ENCODE measurements around the gene IKZF2. TPM values are rescaled to one million over a fixed set of nuclear protein-coding genes. Genes with fewer than 3 reads are reported as not detected.

The IKZF2 gene
- total RNA-seq, 1 experiment from 2014 or later = 26.1 TPM

DNA sequence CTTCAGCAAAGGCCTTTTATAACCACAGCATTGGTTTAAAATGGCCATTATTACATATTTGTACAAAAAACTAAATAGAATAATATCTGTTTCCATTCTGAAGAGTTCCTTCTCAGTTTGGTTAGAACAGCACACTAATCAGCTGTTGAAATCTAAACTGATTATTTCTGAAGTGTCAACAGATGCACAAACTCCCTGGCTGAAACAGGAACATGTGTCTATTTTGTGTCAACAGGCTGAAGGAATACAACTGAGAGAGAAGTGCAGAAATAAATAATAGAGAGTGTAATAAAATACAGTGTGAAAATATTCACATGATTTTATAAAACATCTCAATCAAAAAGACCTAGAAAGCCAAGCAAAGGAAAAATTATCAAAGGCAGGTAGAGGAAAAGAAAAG lies 29.7 kb downstream of the IKZF2 start:
- no TSS peak for BruUV-seq (replicated peaks)
- no peak overlapping the region for H3K4me3 Mint-ChIP-seq (ENCODE audit: low read depth, unreplicated experiment)
- no peak overlapping the region for H3K27ac Mint-ChIP-seq (ENCODE audit: unreplicated experiment)
- H3K36me3 Mint-ChIP-seq (ENCODE audit: insufficient read depth, unreplicated experiment) = no peaks in the 10 kb centered on the region
- CTCF ChIA-PET = no interaction called here
- H3K4me1 Mint-ChIP-seq (ENCODE audit: low read depth, unreplicated experiment) = peaks cover 38% of the 10 kb centered on the region
- no peaks in the 10 kb centered on the region for H3K27me3 Mint-ChIP-seq (ENCODE audit: unreplicated experiment)
- DNase-seq = no peak
- no peaks in the 10 kb centered on the region for H3K9me3 Mint-ChIP-seq (ENCODE audit: low read depth, unreplicated experiment)
- intact Hi-C loops (cut with micrococcal nuclease; ENCODE audit: unreplicated experiment) = no loop called here
- TF ChIP-seq, protein P1, sequence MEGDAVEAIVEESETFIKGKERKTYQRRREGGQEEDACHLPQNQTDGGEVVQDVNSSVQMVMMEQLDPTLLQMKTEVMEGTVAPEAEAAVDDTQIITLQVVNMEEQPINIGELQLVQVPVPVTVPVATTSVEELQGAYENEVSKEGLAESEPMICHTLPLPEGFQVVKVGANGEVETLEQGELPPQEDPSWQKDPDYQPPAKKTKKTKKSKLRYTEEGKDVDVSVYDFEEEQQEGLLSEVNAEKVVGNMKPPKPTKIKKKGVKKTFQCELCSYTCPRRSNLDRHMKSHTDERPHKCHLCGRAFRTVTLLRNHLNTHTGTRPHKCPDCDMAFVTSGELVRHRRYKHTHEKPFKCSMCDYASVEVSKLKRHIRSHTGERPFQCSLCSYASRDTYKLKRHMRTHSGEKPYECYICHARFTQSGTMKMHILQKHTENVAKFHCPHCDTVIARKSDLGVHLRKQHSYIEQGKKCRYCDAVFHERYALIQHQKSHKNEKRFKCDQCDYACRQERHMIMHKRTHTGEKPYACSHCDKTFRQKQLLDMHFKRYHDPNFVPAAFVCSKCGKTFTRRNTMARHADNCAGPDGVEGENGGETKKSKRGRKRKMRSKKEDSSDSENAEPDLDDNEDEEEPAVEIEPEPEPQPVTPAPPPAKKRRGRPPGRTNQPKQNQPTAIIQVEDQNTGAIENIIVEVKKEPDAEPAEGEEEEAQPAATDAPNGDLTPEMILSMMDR (IDR thresholded peaks at IDR 0.05; ENCODE audit: unreplicated experiment) = no peak

DNA sequence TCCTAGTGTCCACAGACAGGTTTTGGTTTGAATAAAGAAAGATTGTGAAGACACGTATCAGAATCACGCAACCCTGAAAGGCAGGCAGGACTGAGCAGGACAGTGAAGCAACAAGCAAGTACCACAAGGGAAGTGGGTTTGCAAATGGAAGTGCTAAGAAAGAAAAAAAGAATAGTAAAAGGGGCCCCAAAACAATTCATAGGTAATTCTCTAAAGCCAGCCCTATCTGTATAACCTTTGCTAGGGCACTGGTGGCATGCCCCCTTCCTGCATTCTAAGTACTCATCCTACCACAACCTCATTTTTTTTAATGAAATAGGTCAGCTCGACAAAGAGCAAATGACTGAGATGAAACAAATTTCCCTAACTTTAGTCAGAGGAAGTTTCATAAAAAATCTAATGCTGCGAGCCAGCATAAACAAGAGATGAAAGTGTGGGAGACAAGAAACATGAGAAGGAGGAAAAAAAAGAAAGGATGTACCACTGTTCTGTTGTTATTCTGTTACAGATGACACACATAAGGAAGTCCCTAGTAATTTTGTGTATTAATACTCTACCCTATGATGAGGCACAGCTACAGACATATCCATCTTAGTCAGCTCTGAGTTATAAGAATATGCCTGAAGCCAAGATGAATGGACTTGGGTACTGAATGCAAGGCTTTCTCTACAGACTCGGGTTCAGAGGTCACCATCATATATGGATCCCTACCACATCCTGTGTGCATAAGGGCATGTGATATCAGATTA lies 32.2 kb downstream of the IKZF2 start:
- no peak overlapping the region for H3K4me3 Mint-ChIP-seq (ENCODE audit: low read depth, unreplicated experiment)

DNA sequence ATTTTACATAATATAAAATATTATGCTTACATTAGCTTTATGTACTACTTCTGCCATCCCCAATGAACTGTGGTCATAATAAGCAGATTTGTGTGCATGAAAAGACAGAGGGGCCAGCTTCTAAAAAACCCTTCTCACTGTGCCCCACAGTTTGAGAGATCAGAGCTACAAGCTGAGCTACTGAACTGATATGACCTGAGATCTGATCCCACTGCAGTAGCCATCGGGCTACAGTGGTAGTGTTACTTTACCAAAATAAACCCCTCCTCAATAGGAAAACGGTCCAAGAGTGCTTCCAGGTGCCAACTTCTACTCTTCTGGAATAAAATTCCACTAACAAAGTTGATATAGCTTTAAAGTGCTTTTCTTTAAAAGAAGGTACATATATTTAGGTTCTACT lies 43.1 kb downstream of the IKZF2 start:
- TF ChIP-seq, protein P1 (IDR thresholded peaks at IDR 0.05; ENCODE audit: unreplicated experiment) = no peak
- Mint-ChIP-seq H3K36me3 (ENCODE audit: insufficient read depth, unreplicated experiment) (no peaks in the 10 kb centered on the region), H3K27me3 (ENCODE audit: unreplicated experiment) (no peaks in the 10 kb centered on the region), H3K9me3 (ENCODE audit: low read depth, unreplicated experiment) (no peaks in the 10 kb centered on the region), H3K27ac (ENCODE audit: unreplicated experiment) (no peak overlapping the region), H3K4me3 (ENCODE audit: low read depth, unreplicated experiment) (no peak overlapping the region), H3K4me1 (ENCODE audit: low read depth, unreplicated experiment) (peaks cover 15% of the 10 kb centered on the region)
- intact Hi-C loops (cut with micrococcal nuclease; ENCODE audit: unreplicated experiment) = no loop called here
- DNase-seq = no peak
- CTCF ChIA-PET = interaction anchor here (0.5 to 0.7 kb wide), 2 partner anchors 17 to 269 kb away, joined by 3 read pairs; no protein-coding TSS in a partner anchor
- BruUV-seq (replicated peaks) = no TSS peak

More for the DNA sequence above, 32.2 kb downstream of the IKZF2 start:
- Mint-ChIP-seq H3K4me1 (ENCODE audit: low read depth, unreplicated experiment) (peaks cover 29% of the 10 kb centered on the region), H3K27me3 (ENCODE audit: unreplicated experiment) (no peaks in the 10 kb centered on the region), H3K9me3 (ENCODE audit: low read depth, unreplicated experiment) (no peaks in the 10 kb centered on the region), H3K36me3 (ENCODE audit: insufficient read depth, unreplicated experiment) (no peaks in the 10 kb centered on the region), H3K27ac (ENCODE audit: unreplicated experiment) (no peak overlapping the region)
- intact Hi-C loops (cut with micrococcal nuclease; ENCODE audit: unreplicated experiment) = no loop called here
- CTCF ChIA-PET = no interaction called here
- DNase-seq = no peak
- TF ChIP-seq, protein P1 (IDR thresholded peaks at IDR 0.05; ENCODE audit: unreplicated experiment) = no peak
- no TSS peak for BruUV-seq (replicated peaks)

DNA sequence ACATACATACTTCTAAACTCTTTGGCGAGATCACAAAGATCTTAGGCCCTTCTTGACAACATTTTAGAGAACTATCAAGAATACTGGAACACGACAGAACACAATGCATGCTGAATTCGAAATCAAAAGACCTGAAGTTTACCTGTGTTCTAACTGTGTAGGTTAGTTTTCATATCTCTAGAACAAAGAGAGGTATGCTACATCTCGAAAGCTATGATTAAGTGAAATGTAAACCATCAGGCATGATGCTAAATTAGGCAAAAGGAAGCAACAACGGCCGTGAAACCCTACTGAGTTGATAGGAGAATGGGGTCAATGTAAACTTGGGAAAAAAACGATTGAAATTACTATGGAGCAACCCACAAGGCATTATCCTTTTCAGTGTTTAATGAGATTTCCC lies 43.7 kb downstream of the IKZF2 start:
- CTCF ChIA-PET = interaction anchor here (0.5 kb wide), 1 partner anchor 268 kb away, joined by 3 read pairs; no protein-coding TSS in a partner anchor
- no peaks in the 10 kb centered on the region for H3K27me3 Mint-ChIP-seq (ENCODE audit: unreplicated experiment)

More for the DNA sequence above, 43.7 kb downstream of the IKZF2 start:
- intact Hi-C loops (cut with micrococcal nuclease; ENCODE audit: unreplicated experiment) = no loop called here
- Mint-ChIP-seq H3K4me3 (ENCODE audit: low read depth, unreplicated experiment) (no peak overlapping the region), H3K36me3 (ENCODE audit: insufficient read depth, unreplicated experiment) (no peaks in the 10 kb centered on the region), H3K4me1 (ENCODE audit: low read depth, unreplicated experiment) (peaks cover 15% of the 10 kb centered on the region), H3K27ac (ENCODE audit: unreplicated experiment) (no peak overlapping the region), H3K9me3 (ENCODE audit: low read depth, unreplicated experiment) (no peaks in the 10 kb centered on the region)
- DNase-seq = no peak
- BruUV-seq (replicated peaks) = no TSS peak
- TF ChIP-seq, protein P1 (IDR thresholded peaks at IDR 0.05; ENCODE audit: unreplicated experiment) = no peak

Data from Calu3 (cell line).